ENCODE measurements around the gene ARID1B. TPM values are rescaled to one million over a fixed set of nuclear protein-coding genes. Genes with fewer than 3 reads are reported as not detected.

Gene ARID1B
- total and polyA plus RNA-seq, 2 experiments from 2014 or later: 41.9 to 72.7 TPM

- Histone ChIP-seq H3K4me3 (no peak overlapping the region), H3K4me1 (ENCODE audit: low read depth) (peaks cover 16% of the 10 kb centered on the region), H3K27ac (peak overlapping the region; percentile 22), H3K36me3 (no peaks in the 10 kb centered on the region), H3K27me3 (no peaks in the 10 kb centered on the region), H3K9me3 (ENCODE audit: low read depth) (no peaks in the 10 kb centered on the region)
- DNase-seq (ENCODE audit: low read depth in 1 of 2, low spot score in 1 of 2): no peak
- TF ChIP-seq CTCF (IDR thresholded peaks at IDR 0.05; ENCODE audit: low read depth, low read length): no peak
Measured at GRCh38 chr6:157013649-157014304, 236.6 kb downstream of the ARID1B start.

GRCh38 chr6:157014871-157015270, 237.7 kb downstream of the ARID1B start:
- Histone ChIP-seq H3K36me3 (no peaks in the 10 kb centered on the region), H3K9me3 (ENCODE audit: low read depth) (no peaks in the 10 kb centered on the region), H3K4me1 (ENCODE audit: low read depth) (peaks cover 24% of the 10 kb centered on the region), H3K27ac (no peak overlapping the region), H3K4me3 (no peak overlapping the region), H3K27me3 (no peaks in the 10 kb centered on the region)
- no peak for DNase-seq (ENCODE audit: low read depth in 1 of 2, low spot score in 1 of 2)
- no peak for TF ChIP-seq CTCF (IDR thresholded peaks at IDR 0.05; ENCODE audit: low read depth, low read length)

- Histone ChIP-seq H3K9me3 (ENCODE audit: low read depth) (no peaks in the 10 kb centered on the region), H3K4me1 (ENCODE audit: low read depth) (peaks cover 32% of the 10 kb centered on the region), H3K36me3 (no peaks in the 10 kb centered on the region), H3K4me3 (no peak overlapping the region), H3K27ac (no peak overlapping the region), H3K27me3 (no peaks in the 10 kb centered on the region)
- no peak for DNase-seq (ENCODE audit: low read depth in 1 of 2, low spot score in 1 of 2)
- no peak for TF ChIP-seq CTCF (IDR thresholded peaks at IDR 0.05; ENCODE audit: low read depth, low read length)
Measured at GRCh38 chr6:157017022-157017421, 239.8 kb downstream of the ARID1B start.

- peaks cover 39% of the 10 kb centered on the region for H3K4me1 ChIP-seq (ENCODE audit: low read depth)
- no peak overlapping the region for H3K4me3 ChIP-seq
- no peaks in the 10 kb centered on the region for H3K9me3 ChIP-seq (ENCODE audit: low read depth)
- no peak for TF ChIP-seq CTCF (IDR thresholded peaks at IDR 0.05; ENCODE audit: low read depth, low read length)
- H3K27ac ChIP-seq: no peak overlapping the region
- H3K36me3 ChIP-seq: no peaks in the 10 kb centered on the region
- no peaks in the 10 kb centered on the region for H3K27me3 ChIP-seq
- DNase-seq (ENCODE audit: low read depth in 1 of 2, low spot score in 1 of 2): peak in 1 of 2 donors; percentile 18
Measured at GRCh38 chr6:157017861-157018260, 240.7 kb downstream of the ARID1B start.

GRCh38 chr6:157019115-157019641, 242.0 kb downstream of the ARID1B start:
- Histone ChIP-seq H3K27ac (no peak overlapping the region), H3K4me1 (ENCODE audit: low read depth) (peaks cover 50% of the 10 kb centered on the region), H3K9me3 (ENCODE audit: low read depth) (no peaks in the 10 kb centered on the region), H3K4me3 (no peak overlapping the region), H3K36me3 (no peaks in the 10 kb centered on the region), H3K27me3 (no peaks in the 10 kb centered on the region)
- no peak for DNase-seq (ENCODE audit: low read depth in 1 of 2, low spot score in 1 of 2)
- TF ChIP-seq CTCF (IDR thresholded peaks at IDR 0.05; ENCODE audit: low read depth, low read length): no peak
